GM18526 (cell line): ENCODE measurements around the gene OR2F2.

Experiments used
- POLR2A ChIP-seq: IDR thresholded peaks from 3 replicates; pipeline ENCODE4 v1.6.1; 2011; ENCODE audit not compliant: insufficient read length; ENCODE audit errors: extremely low read depth

Gene OR2F2

GRCh38 chr7:143954135-143954534 is 19.1 kb downstream of the OR2F2 start:
- no peak for TF ChIP-seq POLR2A

GRCh38 chr7:143954544-143954943 is 19.5 kb downstream of the OR2F2 start, which contains the start of gene OR2F1:
Gene OR2F1, plus strand, starts transcription at chr7:143954844. Its CDS starts 5,127 bp downstream, at chr7:143959971.
- no peak for TF ChIP-seq POLR2A

GRCh38 chr7:143958781-143959180 is 23.7 kb downstream of the OR2F2 start:
- no peak for TF ChIP-seq POLR2A

- no peak for TF ChIP-seq POLR2A
These were observed 26.0 kb downstream of the OR2F2 start for GRCh38 chr7:143960813-143961610.

- no peak for TF ChIP-seq POLR2A
These were observed 30.2 kb downstream of the OR2F2 start for GRCh38 chr7:143965280-143965679.

- TF ChIP-seq POLR2A: no peak
These were observed 32.4 kb downstream of the OR2F2 start for GRCh38 chr7:143967398-143967797.

GRCh38 chr7:143973870-143974416 is 38.9 kb downstream of the OR2F2 start:
- TF ChIP-seq POLR2A: no peak

- no peak for TF ChIP-seq POLR2A
These were observed 39.4 kb downstream of the OR2F2 start for GRCh38 chr7:143974459-143974858.

GRCh38 chr7:143975617-143976016 is 40.6 kb downstream of the OR2F2 start:
- TF ChIP-seq POLR2A: no peak

- no peak for TF ChIP-seq POLR2A
These were observed 43.6 kb downstream of the OR2F2 start for GRCh38 chr7:143978585-143978984.

- TF ChIP-seq POLR2A: no peak
These were observed 44.3 kb downstream of the OR2F2 start for GRCh38 chr7:143979359-143979758.

GRCh38 chr7:143979998-143980397 is 45.0 kb downstream of the OR2F2 start:
- no peak for TF ChIP-seq POLR2A

GRCh38 chr7:143980746-143981510 is 45.9 kb downstream of the OR2F2 start:
- TF ChIP-seq POLR2A: no peak

- no peak for TF ChIP-seq POLR2A
These were observed 48.9 kb downstream of the OR2F2 start for GRCh38 chr7:143983960-143984359.
